ENCODE results near the gene AFF3.

Gene AFF3

GRCh38 chr2:99851811-99852210 lies 290.6 kb downstream of the AFF3 start:
- DNase-seq, result no peak

- DNase-seq, result no peak
These were observed 291.3 kb downstream of the AFF3 start for GRCh38 chr2:99851089-99851488.

GRCh38 chr2:99850084-99850710 lies 292.2 kb downstream of the AFF3 start:
- no peak for DNase-seq

- DNase-seq, result no peak
These were observed 295.8 kb downstream of the AFF3 start for GRCh38 chr2:99846462-99847107.

GRCh38 chr2:99845296-99845695 lies 297.1 kb downstream of the AFF3 start:
- no peak for DNase-seq

- no peak for DNase-seq
These were observed 299.9 kb downstream of the AFF3 start for GRCh38 chr2:99842451-99842850.

GRCh38 chr2:99841749-99842148 lies 300.6 kb downstream of the AFF3 start:
- no peak for DNase-seq

GRCh38 chr2:99840831-99841230 lies 301.6 kb downstream of the AFF3 start:
- no peak for DNase-seq

- no peak for DNase-seq
These were observed 305.4 kb downstream of the AFF3 start for GRCh38 chr2:99836690-99837605.

GRCh38 chr2:99834426-99834825 lies 308.0 kb downstream of the AFF3 start:
- DNase-seq, result no peak

- DNase-seq, result no peak
These were observed 308.7 kb downstream of the AFF3 start for GRCh38 chr2:99833586-99834201.

- DNase-seq, result no peak
These were observed 309.5 kb downstream of the AFF3 start for GRCh38 chr2:99832926-99833325.

GRCh38 chr2:99831772-99832171 lies 310.6 kb downstream of the AFF3 start:
- no peak for DNase-seq

- peak; percentile 76 to 85 for DNase-seq
These were observed 314.9 kb downstream of the AFF3 start for GRCh38 chr2:99827296-99827999.

- no peak for DNase-seq
These were observed 316.8 kb downstream of the AFF3 start for GRCh38 chr2:99825630-99826029.

- no peak for DNase-seq
These were observed 317.6 kb downstream of the AFF3 start for GRCh38 chr2:99824758-99825157.

- DNase-seq, result no peak
These were observed 319.7 kb downstream of the AFF3 start for GRCh38 chr2:99822474-99823207.

- DNase-seq, result no peak
These were observed 320.4 kb downstream of the AFF3 start for GRCh38 chr2:99821984-99822383.

- DNase-seq, result no peak
These were observed 320.8 kb downstream of the AFF3 start for GRCh38 chr2:99821572-99821971.

- no peak for DNase-seq
These were observed 321.4 kb downstream of the AFF3 start for GRCh38 chr2:99821039-99821438.

GRCh38 chr2:99819766-99820165 lies 322.6 kb downstream of the AFF3 start:
- peak; percentile 1 to 24 for DNase-seq

- peak; percentile 23 to 29 for DNase-seq
These were observed 323.5 kb downstream of the AFF3 start for GRCh38 chr2:99818842-99819241.

Data from Kasumi-1 (cell line).